HEK293T (cell line): Measurements from ENCODE around the gene FUBP1.

Experiments used
- FOXK2 ChIP-seq: fragments of 450-650 bp; IDR thresholded peaks from 2 replicates; pipeline ENCODE4 v1.6.1; 2016; ENCODE audit warnings: mild to moderate bottlenecking
- PKNOX1 ChIP-seq: fragments of 450-650 bp; IDR thresholded peaks from 2 replicates; pipeline ENCODE4 v1.6.1; 2016
- SP1 ChIP-seq: fragments of 450-650 bp; IDR thresholded peaks from 2 replicates; pipeline ENCODE4 v1.6.1; 2017
- SUZ12 ChIP-seq: fragments of 450-650 bp; IDR thresholded peaks from 2 replicates; pipeline ENCODE4 v1.6.1; 2016; ENCODE audit warnings: mild to moderate bottlenecking

- TF ChIP-seq SUZ12 = no peak
- TF ChIP-seq PKNOX1 = no peak
- TF ChIP-seq FOXK2 = no peak
- no peak for TF ChIP-seq SP1
Measured at GRCh38 chr1:77948841-77949424, 29.9 kb downstream of the FUBP1 start.
